ENCODE results near the gene ARHGEF17.
A peak's percentile ranks its signal among the peaks of the same experiment; 100 is the strongest.

Gene ARHGEF17

DNA sequence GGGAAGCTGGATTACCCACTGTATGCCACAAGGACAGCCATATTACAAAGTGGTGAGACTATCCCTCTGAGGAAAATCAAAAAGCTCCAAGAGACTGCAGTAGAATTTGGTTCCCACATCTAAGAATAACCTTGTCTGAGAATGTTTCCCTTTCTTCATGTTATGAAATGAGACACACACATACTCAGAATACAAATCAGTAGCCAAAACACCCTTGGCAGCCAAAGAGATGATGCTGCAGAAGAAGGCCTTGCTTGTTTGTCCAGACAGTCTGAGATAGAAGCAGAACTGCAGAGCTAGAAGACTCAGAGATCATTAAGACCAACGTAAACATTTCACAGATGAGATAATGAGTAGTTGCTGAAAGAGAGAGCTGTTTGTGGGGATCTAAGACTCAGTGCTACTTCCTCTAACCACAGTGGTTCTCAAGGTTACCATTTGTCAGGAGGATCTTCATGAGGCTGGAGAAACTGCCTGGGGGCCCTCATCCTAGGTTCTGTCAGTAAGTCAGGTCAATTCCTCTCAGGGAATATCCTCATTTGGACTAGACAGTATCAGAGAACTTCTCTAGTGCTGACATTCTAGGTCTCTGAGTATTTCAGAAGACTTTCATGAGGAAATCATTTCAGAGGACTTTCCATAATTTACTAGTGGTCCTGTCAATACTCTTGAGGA, 107.0 kb downstream of the ARHGEF17 start:
- H3K27me3 ChIP-seq (ENCODE audit: control insufficient read depth in 1 of 2, insufficient read depth in 2 of 2, low read length in 2 of 2): no peaks in the 10 kb centered on the region
- no peaks in the 10 kb centered on the region for H3K9me3 ChIP-seq (ENCODE audit: control insufficient read depth in 2 of 2, low read length in 2 of 2)
- H3K9ac ChIP-seq (ENCODE audit: low read length in 2 of 2): no peak overlapping the region
- no peaks in the 10 kb centered on the region for H3K4me1 ChIP-seq (ENCODE audit: control insufficient read depth, insufficient read depth, low read length)
- peaks cover 9 to 12% of the 10 kb centered on the region in 2 donors for H3K36me3 ChIP-seq (ENCODE audit: control insufficient read depth in 2 of 2, insufficient read depth in 2 of 2, low read length in 2 of 2)
- peak overlapping the region; percentile 18 for H3K27ac ChIP-seq (ENCODE audit: low read length)
- H3K4me3 ChIP-seq (ENCODE audit: low read length in 2 of 2): no peak overlapping the region

- Histone ChIP-seq H3K4me1 (ENCODE audit: control insufficient read depth, insufficient read depth, low read length) (no peaks in the 10 kb centered on the region), H3K9ac (ENCODE audit: low read length in 2 of 2) (no peak overlapping the region), H3K27me3 (ENCODE audit: control insufficient read depth in 1 of 2, insufficient read depth in 2 of 2, low read length in 2 of 2) (no peaks in the 10 kb centered on the region), H3K27ac (ENCODE audit: low read length) (no peak overlapping the region), H3K9me3 (ENCODE audit: control insufficient read depth in 2 of 2, low read length in 2 of 2) (no peaks in the 10 kb centered on the region), H3K4me3 (ENCODE audit: low read length in 2 of 2) (no peak overlapping the region), H3K36me3 (ENCODE audit: control insufficient read depth in 2 of 2, insufficient read depth in 2 of 2, low read length in 2 of 2) (peaks cover 7 to 9% of the 10 kb centered on the region in 2 donors)
Measured at GRCh38 chr11:73415854-73416615, 108.0 kb downstream of the ARHGEF17 start.

GRCh38 chr11:73416786-73417185, 108.7 kb downstream of the ARHGEF17 start:
- H3K27ac ChIP-seq (ENCODE audit: low read length): no peak overlapping the region
- H3K9me3 ChIP-seq (ENCODE audit: control insufficient read depth in 2 of 2, low read length in 2 of 2): no peaks in the 10 kb centered on the region
- H3K9ac ChIP-seq (ENCODE audit: low read length in 2 of 2): no peak overlapping the region
- no peak overlapping the region for H3K4me3 ChIP-seq (ENCODE audit: low read length in 2 of 2)
- H3K27me3 ChIP-seq (ENCODE audit: control insufficient read depth in 1 of 2, insufficient read depth in 2 of 2, low read length in 2 of 2): no peaks in the 10 kb centered on the region
- no peaks in the 10 kb centered on the region for H3K4me1 ChIP-seq (ENCODE audit: control insufficient read depth, insufficient read depth, low read length)
- peaks cover 6 to 9% of the 10 kb centered on the region in 2 donors for H3K36me3 ChIP-seq (ENCODE audit: control insufficient read depth in 2 of 2, insufficient read depth in 2 of 2, low read length in 2 of 2)
